ENCODE measurements around the gene SLC24A1. TPM values are rescaled to one million over a fixed set of nuclear protein-coding genes. Genes with fewer than 3 reads are reported as not detected.

The SLC24A1 gene
- total RNA-seq, 1 donor from 2014 or later: 10.3 TPM

DNA sequence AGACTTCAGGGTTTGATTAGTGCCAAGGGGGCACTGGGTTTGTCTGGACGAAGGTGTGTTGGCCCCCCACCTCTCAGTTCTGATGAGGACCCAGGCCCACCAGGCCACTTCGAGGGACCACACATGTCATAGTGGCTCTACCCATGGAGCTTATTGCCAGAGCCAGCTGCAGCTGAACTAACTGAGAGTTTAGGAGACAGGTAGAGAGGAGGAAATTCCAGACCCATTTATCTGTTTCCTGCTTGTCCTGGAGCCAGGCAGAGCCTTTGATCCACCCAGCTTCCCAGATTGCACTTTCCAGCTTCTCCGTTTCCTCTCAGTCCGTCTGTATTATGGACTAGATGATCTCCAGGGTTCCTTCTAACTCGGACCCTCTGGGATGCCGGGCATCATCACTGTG is 20.9 kb downstream of the SLC24A1 start:
- Mint-ChIP-seq H3K27ac (no peak overlapping the region), H3K27me3 (no peaks in the 10 kb centered on the region), H3K36me3 (ENCODE audit: insufficient read depth) (no peaks in the 10 kb centered on the region), H3K9me3 (ENCODE audit: low read depth) (no peaks in the 10 kb centered on the region), H3K4me1 (ENCODE audit: low read depth) (no peaks in the 10 kb centered on the region), H3K4me3 (ENCODE audit: low read depth) (no peak overlapping the region)
- no peak for DNase-seq (ENCODE audit: low spot score, unreplicated experiment)
- no peak for TF ChIP-seq CTCF (IDR thresholded peaks at IDR 0.05; ENCODE audit: unreplicated experiment)

- Mint-ChIP-seq H3K4me3 (ENCODE audit: low read depth) (no peak overlapping the region), H3K36me3 (ENCODE audit: insufficient read depth) (no peaks in the 10 kb centered on the region), H3K27ac (no peak overlapping the region), H3K9me3 (ENCODE audit: low read depth) (no peaks in the 10 kb centered on the region), H3K4me1 (ENCODE audit: low read depth) (no peaks in the 10 kb centered on the region), H3K27me3 (no peaks in the 10 kb centered on the region)
- no peak for DNase-seq (ENCODE audit: low spot score, unreplicated experiment)
- no peak for TF ChIP-seq CTCF (IDR thresholded peaks at IDR 0.05; ENCODE audit: unreplicated experiment)
Observed at GRCh38 chr15:65644282-65644681, 22.5 kb downstream of the SLC24A1 start.

DNA sequence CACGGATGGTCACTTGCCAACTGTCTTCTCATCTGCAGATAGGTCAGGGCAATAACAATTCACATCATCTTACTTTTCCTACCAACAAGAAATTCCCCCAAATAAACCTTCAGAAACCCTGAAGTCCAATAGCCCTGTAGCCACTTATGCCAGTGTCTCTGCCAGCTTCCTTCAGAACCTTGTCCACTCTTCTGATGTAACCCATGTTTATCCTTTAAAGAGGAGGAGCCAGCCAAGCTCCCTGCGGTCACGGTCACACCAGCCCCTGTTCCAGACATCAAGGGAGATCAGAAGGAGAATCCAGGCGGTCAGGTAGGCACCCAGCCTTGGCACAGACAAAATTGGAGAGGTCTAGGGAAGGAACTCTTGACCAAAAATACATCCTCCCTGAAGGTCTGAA is 23.7 kb downstream of the SLC24A1 start:
- H3K4me1 Mint-ChIP-seq (ENCODE audit: low read depth): no peaks in the 10 kb centered on the region
- H3K27ac Mint-ChIP-seq: no peak overlapping the region
- no peak overlapping the region for H3K4me3 Mint-ChIP-seq (ENCODE audit: low read depth)
- no peak for TF ChIP-seq CTCF (IDR thresholded peaks at IDR 0.05; ENCODE audit: unreplicated experiment)
- H3K36me3 Mint-ChIP-seq (ENCODE audit: insufficient read depth): no peaks in the 10 kb centered on the region
- H3K9me3 Mint-ChIP-seq (ENCODE audit: low read depth): no peaks in the 10 kb centered on the region
- no peak for DNase-seq (ENCODE audit: low spot score, unreplicated experiment)
- no peaks in the 10 kb centered on the region for H3K27me3 Mint-ChIP-seq

- Mint-ChIP-seq H3K9me3 (ENCODE audit: low read depth) (no peaks in the 10 kb centered on the region), H3K27me3 (no peaks in the 10 kb centered on the region), H3K4me3 (ENCODE audit: low read depth) (no peak overlapping the region), H3K4me1 (ENCODE audit: low read depth) (no peaks in the 10 kb centered on the region), H3K36me3 (ENCODE audit: insufficient read depth) (no peaks in the 10 kb centered on the region), H3K27ac (no peak overlapping the region)
- no peak for DNase-seq (ENCODE audit: low spot score, unreplicated experiment)
- no peak for TF ChIP-seq CTCF (IDR thresholded peaks at IDR 0.05; ENCODE audit: unreplicated experiment)
Observed at GRCh38 chr15:65646486-65646885, 24.7 kb downstream of the SLC24A1 start.

DNA sequence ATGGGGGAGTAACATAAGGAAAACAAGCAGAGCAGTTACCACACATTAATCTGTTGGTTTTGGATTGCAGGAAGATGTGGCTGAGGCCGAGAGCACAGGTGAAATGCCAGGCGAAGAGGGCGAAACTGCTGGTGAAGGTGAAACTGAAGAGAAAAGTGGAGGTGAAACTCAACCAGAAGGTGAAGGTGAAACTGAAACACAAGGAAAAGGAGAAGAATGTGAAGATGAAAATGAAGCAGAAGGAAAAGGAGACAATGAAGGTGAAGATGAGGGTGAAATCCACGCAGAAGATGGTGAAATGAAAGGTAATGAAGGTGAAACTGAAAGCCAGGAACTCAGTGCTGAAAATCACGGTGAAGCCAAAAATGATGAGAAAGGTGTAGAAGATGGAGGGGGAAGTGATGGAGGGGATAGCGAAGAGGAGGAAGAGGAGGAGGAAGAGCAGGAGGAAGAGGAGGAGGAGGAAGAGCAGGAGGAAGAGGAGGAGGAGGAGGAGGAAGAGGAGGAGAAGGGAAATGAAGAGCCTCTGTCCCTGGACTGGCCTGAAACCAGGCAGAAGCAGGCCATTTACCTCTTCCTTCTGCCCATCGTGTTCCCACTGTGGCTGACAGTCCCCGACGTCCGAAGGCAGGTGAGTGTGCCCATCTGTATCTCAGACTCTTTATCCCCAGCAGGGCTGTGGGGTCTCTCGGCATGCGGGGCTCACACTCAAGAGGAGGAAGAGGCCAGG is 28.7 kb downstream of the SLC24A1 start:
- H3K9me3 Mint-ChIP-seq (ENCODE audit: low read depth): no peaks in the 10 kb centered on the region
- H3K36me3 Mint-ChIP-seq (ENCODE audit: insufficient read depth): no peaks in the 10 kb centered on the region
- no peaks in the 10 kb centered on the region for H3K27me3 Mint-ChIP-seq
- no peak overlapping the region for H3K4me3 Mint-ChIP-seq (ENCODE audit: low read depth)
- TF ChIP-seq CTCF (IDR thresholded peaks at IDR 0.05; ENCODE audit: unreplicated experiment): no peak
- no peak overlapping the region for H3K27ac Mint-ChIP-seq
- no peaks in the 10 kb centered on the region for H3K4me1 Mint-ChIP-seq (ENCODE audit: low read depth)
- no peak for DNase-seq (ENCODE audit: low spot score, unreplicated experiment)
